Stimulated activated CD4-positive, alpha-beta T cell treated with anti-CD3 and anti-CD28 coated beads, TNF-alpha, amount 100 ng/mL, for 4 hours (primary cell): ENCODE results near the gene TNFRSF13B.

Experiments
- DNase-seq, 3 experiments: peaks; one replicate each; pipeline ENCODE4 v3.0.0-alpha.2; 2020; ENCODE audit warnings: low read depth in 3 of 3

Gene TNFRSF13B

DNA sequence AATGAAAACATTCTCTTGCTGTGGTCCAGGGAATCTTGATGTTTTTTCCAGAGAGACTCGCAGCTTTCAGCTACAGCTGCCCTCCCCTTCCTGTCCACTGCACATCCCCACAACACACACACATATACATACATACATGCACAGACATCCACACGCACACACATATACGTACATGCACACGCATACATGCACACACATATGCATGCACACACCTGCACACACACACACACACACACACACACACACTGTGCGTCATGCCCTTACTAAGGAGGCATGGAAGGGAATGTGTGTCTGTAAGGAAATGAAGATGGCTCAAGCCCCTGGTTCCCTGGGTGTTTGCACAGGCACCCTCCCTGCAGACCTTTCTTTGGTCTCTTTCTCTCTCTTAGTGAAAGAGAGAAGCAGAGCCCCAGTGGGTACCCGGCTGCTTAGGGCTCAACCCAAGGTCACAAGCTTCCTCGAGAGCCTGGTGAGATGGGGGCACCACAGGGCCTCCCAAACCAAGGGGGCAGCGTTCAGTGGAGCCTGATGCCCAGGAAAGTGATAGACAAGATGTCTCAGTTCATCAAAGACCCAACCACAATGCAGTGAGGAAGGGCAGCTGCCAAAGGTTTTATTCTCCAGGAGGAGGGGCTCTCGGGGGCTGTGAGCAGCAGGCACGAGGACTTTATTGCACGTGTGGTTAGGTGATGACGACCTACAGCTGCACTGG is 33.3 kb downstream of the TNFRSF13B start:
- DNase-seq: no peak

DNA sequence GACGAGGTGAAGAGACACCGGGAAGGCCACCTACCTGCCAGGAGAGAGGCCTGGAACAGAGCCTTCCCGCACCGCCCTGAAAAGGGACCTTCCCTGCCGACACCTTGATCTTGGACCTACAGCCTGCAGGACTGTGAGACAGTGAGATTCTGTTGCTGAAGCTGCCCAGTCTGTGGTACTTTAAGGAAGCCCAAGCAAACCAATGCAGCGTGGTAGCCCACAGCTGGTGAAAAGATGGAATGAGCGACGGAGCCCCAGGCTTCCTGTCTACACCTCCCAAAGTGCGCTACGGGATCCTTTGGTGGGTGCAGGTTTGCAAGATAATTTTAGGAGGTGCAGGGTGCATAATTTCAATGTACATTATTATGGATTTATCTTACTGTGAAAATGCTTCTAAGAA is 33.9 kb downstream of the TNFRSF13B start:
- no peak for DNase-seq

DNA sequence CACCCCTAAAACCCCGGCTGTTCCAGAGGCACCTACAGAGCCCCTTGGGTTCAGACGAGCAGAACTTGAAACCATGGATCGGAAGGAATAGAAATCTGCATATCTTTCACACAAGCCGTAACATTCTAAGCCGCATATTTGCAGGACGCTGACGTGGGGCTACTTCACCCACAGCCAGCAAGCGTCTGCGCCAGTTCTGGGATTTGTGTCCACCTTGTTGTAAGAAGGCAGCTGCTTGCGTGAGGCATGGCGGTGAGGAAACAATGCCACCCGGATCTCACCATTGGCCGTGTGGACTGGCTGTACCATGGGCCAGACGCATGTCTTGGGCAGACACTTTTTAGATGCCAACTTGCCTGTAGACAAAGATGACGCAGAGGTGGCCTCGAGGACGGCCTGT is 34.5 kb downstream of the TNFRSF13B start:
- no peak for DNase-seq

DNA sequence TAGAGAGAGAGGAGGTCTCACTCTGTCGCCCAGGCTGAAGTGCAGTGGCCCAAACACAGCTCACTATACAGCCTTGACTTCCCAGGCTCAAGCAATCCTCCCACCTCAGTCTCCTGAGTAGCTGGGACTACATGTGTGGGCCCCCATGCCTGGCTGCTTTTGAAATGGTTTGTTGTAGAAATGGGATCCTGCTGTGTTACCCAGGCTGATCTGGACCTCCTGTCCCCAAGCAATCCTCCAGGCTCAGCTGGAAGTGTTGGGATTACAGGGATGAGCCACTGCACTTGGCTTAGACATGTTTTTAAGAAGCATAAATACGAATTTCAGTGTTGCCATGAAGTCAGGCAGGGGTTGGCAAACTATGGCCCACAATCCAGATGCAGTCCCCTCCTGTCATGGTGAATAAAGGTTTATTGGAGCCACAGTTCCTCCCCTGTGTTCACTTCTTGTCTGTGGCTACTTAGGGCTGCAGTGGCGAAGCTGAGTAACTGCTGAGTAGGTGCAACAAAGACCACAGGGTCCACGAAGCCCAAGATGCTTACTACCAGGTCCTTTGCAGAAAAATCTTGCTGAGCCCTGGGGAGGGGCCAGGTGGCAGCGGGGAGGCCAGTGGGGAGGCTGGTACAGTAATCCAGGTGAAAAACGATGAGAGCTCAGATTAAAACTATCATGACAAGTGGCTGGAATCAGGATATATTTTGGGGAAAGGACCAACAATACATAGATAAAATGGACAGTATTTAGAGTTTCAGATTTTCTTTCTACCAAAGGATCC is 35.2 kb downstream of the TNFRSF13B start:
- no peak for DNase-seq

DNA sequence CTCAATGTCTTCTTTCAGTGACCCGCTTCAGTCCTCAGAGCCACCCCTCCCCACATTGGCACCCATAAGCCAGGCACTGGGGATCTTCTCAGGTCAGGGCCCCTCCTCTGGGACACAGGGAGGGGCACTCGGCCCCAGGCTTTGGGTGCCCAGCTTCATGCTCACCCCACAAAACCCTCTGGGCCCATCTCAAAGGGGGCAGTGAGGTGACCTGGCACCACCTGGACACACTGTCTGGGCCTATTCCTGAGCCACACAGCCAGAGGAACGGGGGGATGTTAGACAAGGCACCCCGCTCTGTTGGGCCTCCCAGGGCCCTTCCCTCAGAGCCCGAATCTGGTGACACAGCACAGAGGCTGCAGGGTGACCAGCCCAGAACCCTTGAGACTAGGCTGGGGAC is 36.1 kb downstream of the TNFRSF13B start:
- no peak for DNase-seq

DNA sequence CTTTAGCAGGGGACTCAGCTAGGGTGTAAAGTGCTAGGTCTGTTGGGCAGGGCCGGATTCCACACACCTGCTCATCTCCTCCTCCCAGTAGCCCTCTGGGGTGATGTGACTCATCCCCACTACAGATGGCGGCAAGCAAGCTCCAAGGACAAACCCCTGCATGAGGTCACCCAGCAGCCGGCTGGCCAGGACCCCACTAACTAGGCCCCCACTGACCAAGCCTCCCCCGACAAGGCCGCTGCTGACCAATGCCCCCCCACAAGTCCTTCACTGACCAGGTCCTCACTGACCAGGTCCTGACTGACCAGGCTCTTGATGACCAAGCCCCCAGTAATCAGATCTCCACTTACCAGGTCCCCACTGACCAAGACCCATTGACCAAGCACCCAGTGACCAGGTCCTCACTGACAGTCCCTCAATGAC is 36.7 kb downstream of the TNFRSF13B start:
- DNase-seq: no peak

DNA sequence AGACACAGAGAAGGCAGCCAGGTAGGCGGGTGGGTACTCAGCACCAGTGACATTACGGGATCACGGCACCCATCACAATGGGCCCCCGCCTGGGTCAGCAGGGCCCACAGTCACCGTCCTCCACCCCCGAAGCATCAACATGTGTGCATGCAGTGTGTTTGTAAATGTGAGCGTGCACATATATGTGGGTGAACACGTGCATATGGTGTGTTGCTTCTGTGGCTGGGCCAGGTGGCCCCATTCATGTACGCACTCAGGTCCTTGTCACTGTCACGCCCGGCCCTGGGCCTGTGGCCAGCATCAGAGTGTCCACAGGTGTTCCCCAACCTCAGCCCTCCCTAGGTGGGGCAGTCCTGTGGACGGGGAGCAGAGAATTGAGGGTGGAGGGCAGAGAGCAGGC is 37.1 kb downstream of the TNFRSF13B start:
- DNase-seq: no peak

DNA sequence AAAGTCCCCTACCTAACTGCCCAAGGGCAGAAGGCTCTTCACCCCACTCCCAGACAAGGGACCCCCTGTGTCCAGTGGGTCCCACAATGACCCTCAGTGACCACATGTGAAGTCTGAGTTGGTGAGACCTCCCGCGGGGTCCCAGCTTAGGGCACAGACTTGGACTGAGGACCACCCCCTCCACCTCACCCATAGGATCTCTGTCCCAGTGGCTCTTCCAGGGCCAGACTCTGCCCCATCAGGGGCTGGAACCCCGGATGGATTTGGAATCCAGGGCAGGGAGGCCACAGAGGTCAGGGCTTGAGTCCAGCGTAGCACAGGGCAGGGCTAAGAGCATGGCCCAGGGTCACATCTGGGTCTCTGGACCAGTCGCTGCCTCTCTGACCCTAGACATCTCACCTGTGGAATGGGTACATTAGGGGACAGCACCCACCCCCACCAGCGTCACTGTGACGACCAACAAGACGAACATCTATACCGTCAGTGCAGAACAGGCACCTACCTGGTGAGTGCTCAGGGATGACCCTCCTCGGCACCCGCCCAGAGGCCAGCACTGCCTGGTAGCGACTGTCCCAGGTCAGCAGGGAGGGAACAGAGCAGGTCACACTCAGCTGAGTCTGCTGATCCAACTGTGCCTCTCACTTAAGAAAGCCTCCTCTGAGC is 37.7 kb downstream of the TNFRSF13B start:
- no peak for DNase-seq

DNA sequence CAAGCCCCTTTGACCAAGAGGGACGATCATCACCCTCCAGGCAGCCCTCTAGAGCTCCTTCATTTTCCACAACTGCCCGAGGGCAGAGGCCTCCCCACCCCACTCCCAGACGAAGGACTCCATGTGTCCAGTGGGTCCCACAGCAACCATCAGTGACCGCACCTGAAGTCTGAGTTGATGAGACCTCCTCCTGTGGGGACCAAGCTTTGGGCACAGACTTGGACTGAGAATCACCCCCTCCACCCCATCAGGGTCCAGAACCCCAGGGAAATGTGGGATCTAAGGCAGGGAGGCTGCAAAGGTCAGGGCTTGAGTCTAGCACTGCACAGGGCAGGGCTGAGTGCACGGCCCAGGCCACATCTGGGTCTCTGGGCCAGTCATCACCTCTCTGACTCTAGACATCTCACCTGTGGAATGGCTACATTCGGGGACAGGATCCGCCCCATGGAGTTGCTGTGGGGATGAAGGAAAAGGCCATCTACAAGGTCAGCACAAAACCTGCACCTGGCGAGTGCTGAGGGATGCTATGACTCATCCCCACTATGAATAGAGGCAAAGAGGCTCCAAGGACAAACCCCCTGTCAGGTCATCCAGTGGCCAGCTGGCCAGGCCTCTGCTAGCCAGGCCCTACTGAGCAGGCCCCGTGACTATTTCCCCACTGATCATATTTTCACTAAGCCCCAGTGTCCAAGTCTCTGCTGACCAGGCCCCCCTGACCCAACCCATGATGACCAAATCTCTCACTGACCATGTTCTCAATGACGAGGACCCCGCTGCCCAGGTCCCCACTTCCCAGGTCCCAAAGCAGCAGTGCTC is 38.4 kb downstream of the TNFRSF13B start:
- no peak for DNase-seq

DNA sequence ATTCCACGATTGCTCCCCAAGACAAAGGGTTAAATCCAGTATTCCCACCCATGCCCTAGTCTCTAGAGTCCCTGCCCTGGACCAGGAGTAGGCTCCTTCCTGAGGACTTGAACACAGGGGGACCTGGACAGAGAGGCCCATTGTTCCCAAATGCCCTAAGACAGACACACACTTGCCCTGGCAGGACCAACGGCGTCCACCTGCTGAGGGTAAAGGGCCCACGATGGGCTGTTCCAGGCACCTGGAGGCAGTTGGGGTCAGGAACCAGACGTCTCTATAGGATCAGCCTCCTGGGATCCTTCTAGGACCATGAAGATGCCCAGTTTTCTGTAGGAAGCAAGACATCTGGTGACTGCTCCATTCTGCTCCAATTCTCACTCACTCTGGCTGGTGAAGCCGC is 39.3 kb downstream of the TNFRSF13B start:
- DNase-seq: no peak

DNA sequence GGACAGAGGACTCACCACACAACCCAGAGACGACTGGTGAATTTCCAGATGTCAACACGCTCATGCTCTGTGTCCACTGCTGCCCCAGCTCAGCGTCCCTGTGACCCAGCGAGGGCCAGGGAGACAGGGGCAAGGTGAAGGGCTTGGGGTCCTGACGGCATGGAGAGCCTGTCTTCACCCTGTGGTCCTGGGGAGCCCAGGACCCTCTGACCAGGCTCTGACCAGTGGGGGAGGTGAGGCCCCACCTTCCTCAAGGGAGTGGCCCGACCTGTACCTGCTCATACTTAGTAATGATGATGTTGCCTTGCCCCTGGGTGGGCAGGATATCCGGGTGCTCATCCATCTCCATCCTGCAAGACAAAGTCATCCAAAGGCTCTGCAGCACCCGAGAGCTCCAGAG is 39.8 kb downstream of the TNFRSF13B start:
- no peak for DNase-seq

DNA sequence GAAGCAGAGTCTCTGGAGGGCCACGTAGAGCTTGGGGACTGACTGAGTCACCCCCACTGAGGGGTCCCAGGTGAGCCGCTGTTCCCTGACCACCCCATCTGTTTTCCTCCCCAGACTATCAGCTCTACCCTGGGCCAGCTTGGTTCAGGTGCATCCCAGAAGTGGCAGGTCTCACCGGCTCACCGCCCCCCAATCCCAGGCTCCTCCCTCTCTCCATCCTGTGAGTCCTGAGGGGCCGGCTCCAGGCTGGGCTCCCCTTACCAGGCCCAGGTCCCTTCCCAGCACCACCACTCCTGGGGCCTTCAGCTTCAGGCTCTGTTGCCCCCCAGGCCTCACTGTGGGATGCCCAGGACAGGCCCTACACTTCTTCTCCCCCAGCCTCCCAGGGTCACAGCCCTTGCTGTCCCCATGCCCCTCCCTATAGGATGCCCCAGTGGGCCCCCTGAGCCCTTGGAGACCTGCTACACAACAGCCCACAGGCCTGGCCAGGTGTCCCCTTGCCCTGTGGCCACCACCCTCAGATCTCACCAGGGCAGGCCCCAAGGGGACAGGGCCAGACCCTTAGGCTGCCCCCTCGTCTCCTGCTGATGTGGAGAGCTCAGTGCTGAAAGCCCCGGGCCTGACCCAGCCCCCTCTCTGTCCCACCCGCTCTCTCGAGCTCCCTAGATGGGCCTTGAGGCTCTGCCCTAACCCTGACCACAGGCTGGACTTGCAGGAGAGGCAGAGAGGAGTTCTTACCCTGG is 40.4 kb downstream of the TNFRSF13B start:
- no peak for DNase-seq

DNA sequence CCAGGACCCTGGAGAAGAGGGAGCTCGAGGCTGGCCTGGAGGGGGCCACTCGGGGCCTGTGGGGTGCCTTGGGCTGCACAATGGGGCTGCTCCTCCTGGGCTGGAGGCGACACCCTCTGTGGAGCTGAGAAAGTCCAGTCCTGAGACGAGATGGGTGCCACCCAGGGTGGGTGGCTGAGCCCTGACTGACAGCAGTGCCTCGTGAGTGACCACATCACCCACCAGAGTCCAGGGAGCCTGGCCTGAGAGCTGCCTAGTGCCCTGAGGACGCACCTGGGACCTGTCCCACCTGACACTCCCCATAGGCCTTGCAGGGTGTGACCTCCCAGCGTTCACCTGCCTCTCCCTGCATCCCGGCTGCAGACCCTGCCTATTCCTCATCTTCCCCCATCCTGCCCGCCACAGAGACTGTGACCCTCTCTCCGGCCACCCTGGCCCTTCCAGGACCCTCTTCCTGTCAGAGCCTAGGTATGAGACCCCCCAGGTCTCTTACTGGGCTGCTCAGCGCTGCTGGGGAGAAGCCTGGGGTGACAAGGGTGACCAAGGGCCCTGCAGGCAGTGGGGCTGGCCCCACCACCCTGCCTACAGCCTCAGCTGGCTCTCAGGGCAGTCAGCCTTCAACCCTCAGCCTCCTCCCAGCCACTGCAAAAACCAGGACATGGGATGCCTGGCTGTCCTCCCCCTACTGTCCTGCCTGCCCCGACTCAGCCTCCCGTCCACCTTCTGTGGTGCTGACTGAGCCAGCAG is 41.2 kb downstream of the TNFRSF13B start:
- no peak for DNase-seq

DNA sequence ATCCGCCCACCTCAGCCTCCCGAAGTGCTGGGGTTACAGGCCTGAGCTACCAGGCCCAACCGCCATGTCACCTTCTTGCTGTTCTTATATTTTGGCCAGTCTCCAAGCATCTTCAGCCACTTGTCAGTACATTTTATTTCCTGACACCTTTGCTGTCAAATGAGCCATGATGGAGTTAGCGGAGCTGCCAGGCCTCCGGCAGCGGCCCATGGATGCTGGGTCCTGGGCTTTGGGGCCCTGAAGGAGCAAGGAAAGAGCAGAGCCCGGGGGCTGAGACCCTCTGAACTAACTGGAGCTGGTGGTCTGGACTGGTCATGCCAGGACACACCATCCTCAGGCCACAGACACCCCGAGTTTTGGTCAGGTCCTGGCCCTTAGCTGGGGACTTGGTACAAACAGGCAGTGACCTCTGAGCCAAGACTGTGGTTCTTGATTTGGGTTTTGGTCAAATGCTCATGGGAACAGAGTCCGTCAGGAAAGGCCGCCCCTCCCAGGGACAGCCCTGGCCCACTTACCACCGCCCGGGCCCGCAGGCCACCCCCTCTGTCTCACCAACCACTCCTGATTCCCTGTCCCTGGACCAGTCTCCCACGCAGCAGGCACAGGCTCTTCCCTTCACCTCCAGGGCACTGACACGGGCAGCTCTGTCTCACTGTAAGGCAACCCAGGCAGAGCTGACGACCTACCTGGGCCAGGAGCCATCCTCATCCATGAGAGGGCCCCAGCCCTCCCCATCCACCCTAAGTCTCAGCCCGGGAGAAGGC is 42.0 kb downstream of the TNFRSF13B start:
- DNase-seq: no peak

DNA sequence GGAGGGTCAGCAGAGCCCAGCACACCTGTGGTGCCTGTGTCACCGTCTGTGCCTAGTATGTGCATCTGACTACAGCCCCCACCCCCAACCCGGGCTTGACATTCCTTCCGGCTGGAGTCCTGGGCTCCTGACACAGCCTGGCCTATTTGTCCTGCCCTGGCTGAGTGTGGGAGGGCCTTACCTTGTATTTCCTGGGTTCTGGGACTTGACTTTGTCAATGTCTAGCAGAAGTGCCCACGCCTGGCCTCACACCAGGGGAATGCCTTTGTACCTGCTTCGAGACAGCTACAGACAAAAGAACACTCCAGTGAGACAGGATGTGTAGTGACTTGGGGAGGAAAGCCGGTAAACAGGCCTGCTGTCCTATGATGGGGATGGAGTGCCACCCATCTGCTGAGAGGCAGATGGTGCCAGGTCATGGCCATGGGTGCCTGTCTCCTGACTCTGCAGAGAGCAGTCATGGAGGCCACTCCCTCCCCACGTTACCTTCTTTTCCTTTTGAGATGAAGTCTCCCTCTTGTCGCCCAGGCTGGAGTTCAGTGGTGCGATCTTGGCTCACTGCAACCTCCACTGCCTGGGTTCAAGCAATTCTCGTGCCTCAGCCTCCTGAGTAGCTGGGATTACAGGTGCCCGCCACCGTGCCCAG is 42.8 kb downstream of the TNFRSF13B start:
- no peak for DNase-seq

DNA sequence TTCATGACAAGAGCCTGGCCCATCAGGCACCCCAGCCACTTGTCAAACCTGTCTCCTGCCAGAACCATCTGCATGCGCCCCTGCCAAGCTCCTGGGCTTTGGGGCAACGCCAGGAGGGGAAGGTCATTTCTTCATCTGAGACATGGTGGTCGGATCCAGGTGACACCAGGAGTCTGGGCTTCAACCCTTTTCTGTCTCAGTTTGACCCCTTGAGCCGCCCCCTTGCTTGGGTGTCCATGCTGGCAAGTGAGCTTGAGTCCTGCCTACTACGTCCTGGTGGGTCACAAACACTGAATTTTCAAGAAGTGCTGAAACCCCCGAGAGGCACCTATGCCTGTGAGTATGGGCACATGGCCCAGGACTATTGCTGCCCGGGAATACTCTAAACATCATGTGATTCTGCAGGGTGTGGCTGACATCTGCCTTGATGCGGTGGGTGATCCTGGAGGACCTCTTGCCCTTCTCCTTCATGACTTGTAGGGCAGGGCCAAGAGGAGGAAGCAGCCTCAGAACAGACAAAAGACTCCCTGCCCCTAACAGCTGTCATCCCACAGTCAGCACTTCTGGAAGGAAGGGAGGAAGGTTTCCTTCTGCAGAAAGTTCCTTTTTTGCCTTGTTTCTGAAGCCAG is 43.4 kb downstream of the TNFRSF13B start:
- DNase-seq: no peak

DNA sequence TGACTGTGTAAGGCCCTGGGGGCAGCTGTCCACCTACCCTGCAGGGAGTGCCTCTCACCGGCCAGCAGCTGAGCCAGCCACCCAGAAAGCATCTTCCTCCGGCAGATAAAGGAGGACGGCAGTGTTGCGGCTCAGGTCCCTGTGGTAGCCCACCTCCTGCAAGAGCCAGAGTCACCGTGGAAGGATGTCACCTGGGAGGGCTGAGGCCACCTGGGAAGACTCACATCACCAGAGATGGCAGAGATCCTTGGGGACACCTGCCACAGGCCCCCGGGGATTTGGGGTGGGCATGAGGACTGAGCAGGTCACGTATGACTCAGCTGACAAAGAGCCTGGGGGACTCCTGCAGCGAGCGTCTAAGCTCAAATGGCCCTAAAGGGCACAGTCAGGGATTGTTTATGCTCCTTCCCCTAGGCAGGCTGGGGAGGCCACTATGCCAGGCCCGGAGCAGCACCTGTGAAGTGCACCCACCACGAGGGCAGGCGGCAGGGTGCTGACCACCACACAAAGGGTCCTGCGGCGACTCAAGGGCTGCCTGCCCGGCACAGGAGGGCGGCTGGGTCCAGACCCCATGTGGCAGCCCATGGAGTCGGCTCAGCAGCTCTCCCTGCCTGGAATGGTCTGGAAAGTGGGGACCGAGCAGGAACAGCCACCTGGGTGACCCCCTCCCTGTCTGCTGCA is 44.1 kb downstream of the TNFRSF13B start:
- DNase-seq: no peak
